Esophagus squamous epithelium (tissue), 5 donors: ENCODE results near the gene CHRNA4. TPM values are rescaled to one million over a fixed set of nuclear protein-coding genes. Genes with fewer than 3 reads are reported as not detected.

Experiments
- DNase-seq: peaks from one replicate; lab custom pipeline; 2025; lab: John Stamatoyannopoulos, UW
- H3K27ac ChIP-seq, 4 donors: fragments of 200-600 bp; sonication (generic); one replicate each; pipeline ENCODE4 v1.5.1; 2016 to 2019; ENCODE audit warnings: mild to moderate bottlenecking in 1 of 4
- H3K27me3 ChIP-seq, 4 donors: fragments of 200-600 bp; sonication (generic); 1 replicate in 3 of 4; 2 replicates in 1 of 4; pipeline versions ENCODE4 v1.5.1 to v1.6.0; 2017 to 2021; ENCODE audit warnings: antibody characterized with exemption in 1 of 4
- H3K36me3 ChIP-seq, 3 donors: fragments of 200-600 bp; sonication (generic); one replicate each; pipeline ENCODE4 v1.5.1; 2016 to 2019
- H3K4me1 ChIP-seq, 3 donors: fragments of 200-600 bp; sonication (generic); one replicate each; pipeline ENCODE4 v1.5.1; 2017 to 2019
- H3K4me3 ChIP-seq, 4 donors: fragments of 200-600 bp; sonication (generic); 1 replicate in 3 of 4; 2 replicates in 1 of 4; pipeline ENCODE4 v1.5.1; 2016 to 2019; ENCODE audit warnings: mild to moderate bottlenecking in 2 of 4, moderate library complexity in 1 of 4
- H3K9me3 ChIP-seq, 3 donors: fragments of 200-600 bp; sonication (generic); one replicate each; pipeline ENCODE4 v1.5.1; 2016 to 2019
- POLR2A ChIP-seq, 4 donors: fragments of 450-650 bp; IDR thresholded peaks; one replicate each; pipeline ENCODE4 v1.6.1; 2017; ENCODE audit warnings: antibody characterized with exemption in 4 of 4, mild to moderate bottlenecking in 4 of 4, moderate library complexity in 3 of 4
- WGBS, 2 donors: methylation state at CpG; one replicate each; pipeline ENCODE4 v1.1.5; 2018; 5-methylcytosine and 5-hydroxymethylcytosine counted together
- intact Hi-C: fragments of 100-400 bp; cut with DNase I; formaldehyde crosslinking; loops from one replicate; pipeline ENCODE4 v1.15.0; 2022
- total RNA-seq, 4 donors: library from RNA; depleted of rRNA; stranded (reverse); fragments of >200 nt; gene quantifications; one replicate each; pipeline ENCODE4 v1.1.0, GENCODE V29; 2016
- TF ChIP-seq, protein P1 (sequence below), 6 experiments: fragments of 450-650 bp in 4 of 6; fragments of 200-600 bp in 2 of 6; sonication (generic) in 2 of 6; IDR thresholded peaks; one replicate each; pipeline ENCODE4 v1.5.1; 2016 to 2019; ENCODE audit warnings: antibody characterized with exemption in 6 of 6, mild to moderate bottlenecking in 4 of 6, moderate library complexity in 4 of 6
- donor health status: DM: yes; HTN: yes; CAD: no.

The CHRNA4 gene
- total RNA-seq, 4 donors from 2014 or later = not detected

GRCh38 chr20:63366390-63367365 is 5.5 kb upstream of the CHRNA4 start:
- Histone ChIP-seq H3K27me3 (peaks cover 0 to 100% (median 0%) of the 10 kb centered on the region in 4 donors), H3K4me1 (no peaks in the 10 kb centered on the region), H3K27ac (no peak overlapping the region), H3K36me3 (no peaks in the 10 kb centered on the region), H3K9me3 (no peaks in the 10 kb centered on the region), H3K4me3 (no peak overlapping the region)
- DNase-seq = no peak
- TF ChIP-seq, protein P1, sequence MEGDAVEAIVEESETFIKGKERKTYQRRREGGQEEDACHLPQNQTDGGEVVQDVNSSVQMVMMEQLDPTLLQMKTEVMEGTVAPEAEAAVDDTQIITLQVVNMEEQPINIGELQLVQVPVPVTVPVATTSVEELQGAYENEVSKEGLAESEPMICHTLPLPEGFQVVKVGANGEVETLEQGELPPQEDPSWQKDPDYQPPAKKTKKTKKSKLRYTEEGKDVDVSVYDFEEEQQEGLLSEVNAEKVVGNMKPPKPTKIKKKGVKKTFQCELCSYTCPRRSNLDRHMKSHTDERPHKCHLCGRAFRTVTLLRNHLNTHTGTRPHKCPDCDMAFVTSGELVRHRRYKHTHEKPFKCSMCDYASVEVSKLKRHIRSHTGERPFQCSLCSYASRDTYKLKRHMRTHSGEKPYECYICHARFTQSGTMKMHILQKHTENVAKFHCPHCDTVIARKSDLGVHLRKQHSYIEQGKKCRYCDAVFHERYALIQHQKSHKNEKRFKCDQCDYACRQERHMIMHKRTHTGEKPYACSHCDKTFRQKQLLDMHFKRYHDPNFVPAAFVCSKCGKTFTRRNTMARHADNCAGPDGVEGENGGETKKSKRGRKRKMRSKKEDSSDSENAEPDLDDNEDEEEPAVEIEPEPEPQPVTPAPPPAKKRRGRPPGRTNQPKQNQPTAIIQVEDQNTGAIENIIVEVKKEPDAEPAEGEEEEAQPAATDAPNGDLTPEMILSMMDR (IDR thresholded peaks at IDR 0.05) = no peak
- intact Hi-C loops = no loop called here
- WGBS, 2 donors = 66 to 72% methylated on average over 5 to 21 of the region's 30 CpGs

DNA sequence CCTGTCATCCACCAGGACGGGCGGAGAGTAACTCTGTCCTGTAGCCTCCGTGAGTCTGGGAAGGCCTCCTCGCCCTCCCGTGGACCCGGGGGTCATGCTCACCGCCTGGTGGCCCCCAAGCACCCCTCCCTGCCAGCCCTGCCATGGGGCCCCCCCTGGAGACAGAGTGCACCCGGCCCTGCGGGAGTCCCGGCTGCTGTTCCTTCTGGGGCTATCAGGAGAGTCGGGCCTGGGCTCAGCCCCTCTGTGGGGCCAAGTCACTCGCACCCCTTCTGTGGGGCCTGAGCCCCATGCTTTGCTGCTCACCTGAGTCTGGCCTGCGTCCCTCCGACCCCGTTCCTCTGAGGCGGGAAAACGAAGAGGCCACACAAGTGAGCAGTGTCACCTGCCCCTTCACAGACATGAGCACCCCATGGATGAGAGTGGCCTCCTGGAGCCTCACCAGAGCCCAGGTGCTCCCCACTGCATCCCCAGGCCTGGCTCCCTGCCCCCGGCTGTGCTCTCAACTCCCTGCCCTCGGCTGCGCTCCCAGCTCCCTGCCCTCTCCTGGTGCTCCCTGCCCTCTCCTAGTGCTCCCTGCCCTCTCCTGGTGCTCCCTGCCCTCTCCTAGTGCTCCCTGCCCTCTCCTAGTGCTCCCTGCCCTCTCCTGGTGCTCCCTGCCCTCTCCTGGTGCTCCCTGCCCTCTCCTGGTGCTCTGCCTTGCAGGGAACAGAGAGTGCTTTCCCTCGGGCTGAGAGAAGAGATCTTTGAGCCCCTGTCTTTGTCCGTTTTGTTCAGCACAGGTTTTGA is 4.6 kb upstream of the CHRNA4 start:
- no peak for DNase-seq

GRCh38 chr20:63364801-63365585 is 3.8 kb upstream of the CHRNA4 start:
- Histone ChIP-seq H3K4me3 (no peak overlapping the region), H3K36me3 (no peaks in the 10 kb centered on the region), H3K4me1 (peaks cover 4 to 9% (median 6%) of the 10 kb centered on the region in 3 donors), H3K9me3 (no peaks in the 10 kb centered on the region), H3K27me3 (peaks cover 0 to 100% (median 7%) of the 10 kb centered on the region in 4 donors), H3K27ac (no peak overlapping the region)
- TF ChIP-seq, protein P1 (IDR thresholded peaks at IDR 0.05) = no peak
- TF ChIP-seq POLR2A (IDR thresholded peaks at IDR 0.05) = no peak
- no peak for DNase-seq
- intact Hi-C loops = no loop called here
- no CpG with 5 or more reads among the region's 20 CpGs for WGBS, 2 donors

More for the DNA sequence above, 4.6 kb upstream of the CHRNA4 start:
- Histone ChIP-seq H3K4me1 (peaks cover 2 to 3% (median 3%) of the 10 kb centered on the region in 3 donors), H3K36me3 (no peaks in the 10 kb centered on the region), H3K27me3 (peaks cover 0 to 100% (median under 1%) of the 10 kb centered on the region in 4 donors), H3K27ac (no peak overlapping the region), H3K4me3 (no peak overlapping the region), H3K9me3 (no peaks in the 10 kb centered on the region)
- TF ChIP-seq POLR2A (IDR thresholded peaks at IDR 0.05) = no peak
- TF ChIP-seq, protein P1 (IDR thresholded peaks at IDR 0.05) = no peak
- WGBS, 2 donors = 72 to 88% methylated on average over 6 to 13 of the region's 22 CpGs
- intact Hi-C loops = no loop called here

GRCh38 chr20:63363981-63364561 is 2.9 kb upstream of the CHRNA4 start:
- no peak for DNase-seq
- Histone ChIP-seq H3K27me3 (peaks cover 0 to 100% (median 8%) of the 10 kb centered on the region in 4 donors), H3K27ac (no peak overlapping the region), H3K4me1 (peaks cover 4 to 9% (median 6%) of the 10 kb centered on the region in 3 donors), H3K36me3 (no peaks in the 10 kb centered on the region), H3K4me3 (no peak overlapping the region), H3K9me3 (no peaks in the 10 kb centered on the region)
- TF ChIP-seq, protein P1 (IDR thresholded peaks at IDR 0.05) = no peak
- no peak for TF ChIP-seq POLR2A (IDR thresholded peaks at IDR 0.05)
- 67 to 69% methylated on average over 11 to 13 of the region's 19 CpGs for WGBS, 2 donors
- intact Hi-C loops = no loop called here
